ENCODE data around the gene TRAF5. TPM values are rescaled to one million over a fixed set of nuclear protein-coding genes. Genes with fewer than 3 reads are reported as not detected.

Gene TRAF5
- total RNA-seq, 4 donors from 2014 or later, result 2.7 to 9.2 (median 4.0) TPM

GRCh38 chr1:211335522-211336157 lies 9.0 kb downstream of the TRAF5 start:
- Histone ChIP-seq H3K27me3 (no peaks in the 10 kb centered on the region), H3K9me3 (no peaks in the 10 kb centered on the region), H3K4me1 (peaks cover 9 to 78% (median 21%) of the 10 kb centered on the region in 3 donors), H3K27ac (peak overlapping the region in 1 of 4 donors; percentile 40), H3K4me3 (no peak overlapping the region), H3K36me3 (no peaks in the 10 kb centered on the region)
- DNase-seq, result no peak
- 56 to 68% methylated on average over 3 of the region's 3 CpGs for WGBS, 2 donors
- TF ChIP-seq POLR2A (IDR thresholded peaks at IDR 0.05), result no peak
- TF ChIP-seq CTCF (IDR thresholded peaks at IDR 0.05), result no peak
- intact Hi-C loops (cut with DNase I), result no loop called here

DNA sequence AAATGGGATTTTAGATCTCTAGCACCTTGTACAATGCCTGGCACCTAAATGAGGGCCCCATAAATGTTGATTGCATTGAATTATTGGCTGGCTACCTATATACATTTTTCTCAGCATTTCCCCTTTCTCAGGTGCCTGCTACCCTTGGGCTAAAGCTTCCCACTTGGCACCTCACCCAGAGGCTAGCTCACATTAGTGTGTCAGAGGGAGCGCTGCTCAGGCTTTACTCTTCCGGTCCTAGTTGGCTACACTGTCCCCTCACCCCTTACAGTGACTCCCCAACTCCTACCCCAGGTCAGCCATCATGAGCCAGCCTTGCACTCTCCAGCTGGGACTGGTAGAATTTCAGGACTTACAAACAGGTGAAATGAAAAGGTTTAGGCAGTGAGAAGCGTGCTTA lies 9.5 kb downstream of the TRAF5 start:
- intact Hi-C loops (cut with DNase I), result no loop called here
- Histone ChIP-seq H3K27me3 (no peaks in the 10 kb centered on the region), H3K36me3 (no peaks in the 10 kb centered on the region), H3K27ac (peak overlapping the region in 2 of 4 donors; percentile 9 to 40), H3K4me3 (no peak overlapping the region), H3K4me1 (peaks cover 6 to 78% (median 21%) of the 10 kb centered on the region in 3 donors), H3K9me3 (no peaks in the 10 kb centered on the region)
- TF ChIP-seq CTCF (IDR thresholded peaks at IDR 0.05), result no peak
- no peak for TF ChIP-seq POLR2A (IDR thresholded peaks at IDR 0.05)
- 74 to 82% methylated on average over 3 of the region's 3 CpGs for WGBS, 2 donors
- DNase-seq, result no peak

- Histone ChIP-seq H3K9me3 (no peaks in the 10 kb centered on the region), H3K27me3 (no peaks in the 10 kb centered on the region), H3K27ac (no peak overlapping the region), H3K4me1 (peaks cover 2 to 75% (median 20%) of the 10 kb centered on the region in 3 donors), H3K4me3 (no peak overlapping the region), H3K36me3 (no peaks in the 10 kb centered on the region)
- TF ChIP-seq CTCF (IDR thresholded peaks at IDR 0.05) (no peak), POLR2A (IDR thresholded peaks at IDR 0.05) (no peak)
- 90% methylated on average over 2 to 14 of the region's 15 CpGs for WGBS, 2 donors
- intact Hi-C loops (cut with DNase I), result no loop called here
- DNase-seq, result no peak
Measured at GRCh38 chr1:211336775-211337174, 10.1 kb downstream of the TRAF5 start.

- Histone ChIP-seq H3K27ac (no peak overlapping the region), H3K27me3 (no peaks in the 10 kb centered on the region), H3K9me3 (no peaks in the 10 kb centered on the region), H3K4me1 (peaks cover 0 to 66% (median 12%) of the 10 kb centered on the region in 3 donors), H3K4me3 (no peak overlapping the region), H3K36me3 (no peaks in the 10 kb centered on the region)
- no peak for DNase-seq
- 79 to 80% methylated on average over 7 of the region's 7 CpGs for WGBS, 2 donors
- TF ChIP-seq POLR2A (IDR thresholded peaks at IDR 0.05), result no peak
- no peak for TF ChIP-seq CTCF (IDR thresholded peaks at IDR 0.05)
- intact Hi-C loops (cut with DNase I), result no loop called here
Measured at GRCh38 chr1:211337430-211338223, 11.0 kb downstream of the TRAF5 start.

DNA sequence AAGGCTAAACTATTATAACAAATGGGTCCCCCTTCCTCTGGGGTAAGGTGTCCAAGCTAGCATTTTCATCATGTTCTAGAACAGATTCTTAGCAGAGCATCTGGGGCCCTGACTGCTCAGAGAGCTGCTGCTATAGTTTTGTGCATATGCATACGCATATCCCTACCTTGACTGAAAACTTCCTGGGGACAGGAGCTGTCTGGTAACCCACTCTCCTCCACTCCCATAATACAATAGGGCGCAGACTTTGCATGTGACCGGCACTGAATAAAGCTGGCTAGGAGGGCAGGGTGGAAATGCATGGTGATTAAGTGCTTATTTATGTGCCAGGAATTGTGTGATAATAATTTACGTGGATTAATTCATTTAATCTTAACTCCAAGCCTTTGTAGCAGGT lies 11.6 kb downstream of the TRAF5 start:
- TF ChIP-seq POLR2A (IDR thresholded peaks at IDR 0.05) (no peak), CTCF (IDR thresholded peaks at IDR 0.05) (no peak)
- Histone ChIP-seq H3K9me3 (no peaks in the 10 kb centered on the region), H3K27me3 (no peaks in the 10 kb centered on the region), H3K4me1 (peaks cover 0 to 60% (median 12%) of the 10 kb centered on the region in 3 donors), H3K36me3 (no peaks in the 10 kb centered on the region), H3K4me3 (no peak overlapping the region), H3K27ac (no peak overlapping the region)
- intact Hi-C loops (cut with DNase I), result no loop called here
- 93 to 100% methylated on average over 4 of the region's 4 CpGs for WGBS, 2 donors
- no peak for DNase-seq
